HEK293 (cell line): ENCODE measurements around the gene QSOX1.

ENCODE experiments used
- CTCF ChIA-PET: fragments of 350-600 bp; formaldehyde crosslinking; extraction: SDS; loops from one replicate; lab custom pipeline; 2021; ENCODE audit warnings: antibody characterized with exemption; lab: Yijun Ruan, JAX
- POLR2A ChIA-PET: fragments of 300-600 bp; formaldehyde crosslinking; extraction: SDS; loops from one replicate; lab custom pipeline; 2020; ENCODE audit warnings: antibody characterized with exemption, inconsistent platforms; lab: Yijun Ruan, JAX
- H3K27ac ChIP-seq: fragments of 200-500 bp; sonication (Bioruptor generic); 2 replicates; pipeline ENCODE4 v1.5.1; 2014; ENCODE audit warnings: low read depth, low read length, control low read depth, inconsistent platforms; ENCODE audit errors: extremely low read depth
- H3K36me3 ChIP-seq, 2 experiments: fragments of 200-500 bp in 1 of 2; sonication (Bioruptor generic) in 1 of 2; 1 replicate in 1 of 2; 2 replicates in 1 of 2; pipeline ENCODE4 v1.5.1; 2014 to 2017; ENCODE audit warnings: inconsistent platforms in 2 of 2, low read length in 2 of 2; ENCODE audit not compliant: control insufficient read depth in 2 of 2, insufficient read depth in 1 of 2
- H3K4me1 ChIP-seq: fragments of 200-500 bp; sonication (Bioruptor generic); 2 replicates; pipeline ENCODE4 v1.5.1; 2014; ENCODE audit warnings: mild to moderate bottlenecking, low read length, inconsistent platforms; ENCODE audit not compliant: control insufficient read depth, insufficient read depth
- H3K4me3 ChIP-seq: 2 replicates; pipeline ENCODE4 v1.5.1; 2011; ENCODE audit warnings: low read depth, mild to moderate bottlenecking, control low read depth, low read length, moderate library complexity
- H3K9me3 ChIP-seq: fragments of 200-500 bp; sonication (Bioruptor generic); 2 replicates; pipeline ENCODE4 v1.5.1; 2014; ENCODE audit warnings: low read depth, low read length, inconsistent platforms; ENCODE audit not compliant: control insufficient read depth, insufficient read depth
- BCL11B ChIP-seq: fragments of 450-650 bp; formaldehyde crosslinking; IDR thresholded peaks from 2 replicates; pipeline ENCODE4 v1.5.1; 2016; ENCODE audit warnings: low read depth, missing biosample characterization, missing genetic modification characterization
- KLF16 ChIP-seq: fragments of 450-650 bp; formaldehyde crosslinking; IDR thresholded peaks from 2 replicates; pipeline ENCODE4 v1.5.1; 2017; ENCODE audit warnings: missing biosample characterization, missing genetic modification characterization
- MYNN ChIP-seq: fragments of 450-650 bp; formaldehyde crosslinking; IDR thresholded peaks from 2 replicates; pipeline ENCODE4 v1.5.1; 2016; ENCODE audit warnings: missing biosample characterization, missing genetic modification characterization, borderline replicate concordance
- PATZ1 ChIP-seq: fragments of 450-650 bp; formaldehyde crosslinking; IDR thresholded peaks from 2 replicates; pipeline ENCODE4 v1.5.1; 2016; ENCODE audit warnings: missing biosample characterization, missing genetic modification characterization
- PRDM1 ChIP-seq: fragments of 450-650 bp; formaldehyde crosslinking; IDR thresholded peaks from 2 replicates; pipeline ENCODE4; 2016; ENCODE audit warnings: missing biosample characterization, missing genetic modification characterization
- SCRT1 ChIP-seq: fragments of 450-650 bp; formaldehyde crosslinking; IDR thresholded peaks from 2 replicates; pipeline ENCODE4 v1.5.1; 2016; ENCODE audit warnings: missing biosample characterization, missing genetic modification characterization, borderline replicate concordance
- SCRT2 ChIP-seq: fragments of 450-650 bp; formaldehyde crosslinking; IDR thresholded peaks from 2 replicates; pipeline ENCODE4 v1.5.1; 2016; ENCODE audit warnings: missing biosample characterization, missing genetic modification characterization
- ZNF114 ChIP-seq: fragments of 450-650 bp; formaldehyde crosslinking; IDR thresholded peaks from 2 replicates; pipeline ENCODE4 v1.5.0; 2017; ENCODE audit warnings: missing biosample characterization, missing genetic modification characterization
- ZNF121 ChIP-seq: fragments of 450-650 bp; formaldehyde crosslinking; IDR thresholded peaks from 2 replicates; pipeline ENCODE4 v1.5.1; 2016; ENCODE audit warnings: missing biosample characterization, missing genetic modification characterization
- ZNF174 ChIP-seq: fragments of 450-650 bp; formaldehyde crosslinking; IDR thresholded peaks from 2 replicates; pipeline ENCODE4 v1.5.0; 2017; ENCODE audit warnings: missing biosample characterization, mild to moderate bottlenecking, missing genetic modification characterization
- ZNF214 ChIP-seq: fragments of 450-650 bp; formaldehyde crosslinking; IDR thresholded peaks from 2 replicates; pipeline ENCODE4 v1.5.1; 2017; ENCODE audit warnings: missing biosample characterization, mild to moderate bottlenecking, missing genetic modification characterization, borderline replicate concordance
- ZNF404 ChIP-seq: fragments of 450-650 bp; formaldehyde crosslinking; IDR thresholded peaks from 2 replicates; pipeline ENCODE4 v1.5.1; 2017; ENCODE audit warnings: missing biosample characterization, missing genetic modification characterization
- ZNF416 ChIP-seq: fragments of 450-650 bp; formaldehyde crosslinking; IDR thresholded peaks from 2 replicates; pipeline ENCODE4 v1.5.1; 2016; ENCODE audit warnings: missing biosample characterization, missing genetic modification characterization
- ZNF513 ChIP-seq: fragments of 450-650 bp; IDR thresholded peaks from 2 replicates; pipeline ENCODE4 v1.5.1; 2018; ENCODE audit warnings: missing biosample characterization, missing genetic modification characterization
- ZNF544 ChIP-seq: fragments of 450-650 bp; formaldehyde crosslinking; IDR thresholded peaks from 2 replicates; pipeline ENCODE4 v1.5.0; 2017; ENCODE audit warnings: missing biosample characterization, missing genetic modification characterization
- ZNF549 ChIP-seq: fragments of 450-650 bp; IDR thresholded peaks from 2 replicates; pipeline ENCODE4 v1.5.1; 2018; ENCODE audit warnings: missing biosample characterization, missing genetic modification characterization, mild to moderate bottlenecking, inconsistent platforms, moderate library complexity
- ZNF629 ChIP-seq: fragments of 450-650 bp; formaldehyde crosslinking; IDR thresholded peaks from 2 replicates; pipeline ENCODE4 v1.5.1; 2017; ENCODE audit warnings: missing biosample characterization, missing genetic modification characterization
- ZNF654 ChIP-seq: fragments of 450-650 bp; formaldehyde crosslinking; IDR thresholded peaks from 2 replicates; pipeline ENCODE4 v1.5.1; 2016; ENCODE audit warnings: low read depth, missing biosample characterization, missing genetic modification characterization
- ZNF670 ChIP-seq: fragments of 450-650 bp; formaldehyde crosslinking; IDR thresholded peaks from 2 replicates; pipeline ENCODE4 v1.5.1; 2016; ENCODE audit warnings: missing biosample characterization, missing genetic modification characterization, low read depth
- ZNF677 ChIP-seq: fragments of 450-650 bp; IDR thresholded peaks from 2 replicates; pipeline ENCODE4 v1.5.0; 2018; ENCODE audit warnings: missing biosample characterization, mild to moderate bottlenecking, missing genetic modification characterization, moderate library complexity
- ZNF704 ChIP-seq: fragments of 450-650 bp; formaldehyde crosslinking; IDR thresholded peaks from 2 replicates; pipeline ENCODE4 v1.5.1; 2016; ENCODE audit warnings: missing biosample characterization, missing genetic modification characterization

Gene QSOX1

GRCh38 chr1:180117764-180118116, 36.9 kb upstream of the QSOX1 start (continued):
- TF ChIP-seq PATZ1 (tag by site-specific recombination) (no peak), ZNF174 (tag by site-specific recombination) (no peak)

- Histone ChIP-seq H3K27ac (no peak overlapping the region), H3K9me3 (no peaks in the 10 kb centered on the region), H3K4me3 (no peak overlapping the region), H3K36me3 (peaks cover 0 to 6% of the 10 kb centered on the region in 2 experiments; a peak in 1 of 3 replicates), H3K4me1 (no peaks in the 10 kb centered on the region)
- CTCF ChIA-PET = interaction anchor here (1.1 kb wide), 1 partner anchor 48 kb away, joined by 3 read pairs; no protein-coding TSS in a partner anchor
- TF ChIP-seq KLF16 = no peak
- TF ChIP-seq BCL11B (tag by site-specific recombination) = no peak
- TF ChIP-seq ZNF214 (tag by site-specific recombination) = no peak
- no peak for TF ChIP-seq ZNF549
- no peak for TF ChIP-seq ZNF629 (tag by site-specific recombination)
- POLR2A ChIA-PET = no interaction called here
Measured at GRCh38 chr1:180119837-180120236, 34.8 kb upstream of the QSOX1 start.

- Histone ChIP-seq H3K27ac (no peak overlapping the region), H3K36me3 (no peaks in the 10 kb centered on the region), H3K4me1 (no peaks in the 10 kb centered on the region), H3K9me3 (no peaks in the 10 kb centered on the region), H3K4me3 (no peak overlapping the region)
- CTCF ChIA-PET = no interaction called here
- POLR2A ChIA-PET = interaction anchor here (0.7 kb wide), 1 partner anchor 26 kb away, joined by 7 read pairs; no protein-coding TSS in a partner anchor
- TF ChIP-seq ZNF677 (tag by site-specific recombination) (no peak), ZNF121 (tag by site-specific recombination) (0 out of 2 replicates have a peak, but pooled peaks have one; percentile 21), MYNN (no peak), SCRT2 (tag by site-specific recombination) (peak; percentile 68; the same call in 1 of the 2 replicates), ZNF704 (tag by site-specific recombination) (no peak), PRDM1 (tag by site-specific recombination) (no peak)
Measured at GRCh38 chr1:180123463-180123936, 31.2 kb upstream of the QSOX1 start.

- no peaks in the 10 kb centered on the region for H3K4me1 ChIP-seq
- no peaks in the 10 kb centered on the region for H3K9me3 ChIP-seq
- POLR2A ChIA-PET = no interaction called here
- H3K36me3 ChIP-seq = no peaks in the 10 kb centered on the region
- no peak for TF ChIP-seq ZNF404 (tag by site-specific recombination)
- TF ChIP-seq ZNF670 (tag by site-specific recombination) = no peak
- TF ChIP-seq ZNF114 (tag by site-specific recombination) = no peak
- TF ChIP-seq ZNF654 (tag by site-specific recombination) = no peak
- TF ChIP-seq ZNF513 (tag by site-specific recombination) = no peak
- no peak for TF ChIP-seq ZNF416 (tag by site-specific recombination)
- no peak for TF ChIP-seq SCRT1 (tag by site-specific recombination)
- no peak for TF ChIP-seq ZNF544
- no peak overlapping the region for H3K4me3 ChIP-seq
- no peak overlapping the region for H3K27ac ChIP-seq
- CTCF ChIA-PET = interaction anchor here (2.2 kb wide), 1 partner anchor 263 kb away, joined by 4 read pairs; no protein-coding TSS in a partner anchor
Measured at GRCh38 chr1:180130651-180131050, 24.0 kb upstream of the QSOX1 start.
